NOMO-1 (cell line): Measurements from ENCODE around the gene SCG2.

ENCODE experiments used
- DNase-seq, 2 experiments: peaks; one replicate each; lab custom pipeline; 2025; ENCODE audit not compliant: unreplicated experiment in 2 of 2; lab: John Stamatoyannopoulos, UW

Gene SCG2, protein sequence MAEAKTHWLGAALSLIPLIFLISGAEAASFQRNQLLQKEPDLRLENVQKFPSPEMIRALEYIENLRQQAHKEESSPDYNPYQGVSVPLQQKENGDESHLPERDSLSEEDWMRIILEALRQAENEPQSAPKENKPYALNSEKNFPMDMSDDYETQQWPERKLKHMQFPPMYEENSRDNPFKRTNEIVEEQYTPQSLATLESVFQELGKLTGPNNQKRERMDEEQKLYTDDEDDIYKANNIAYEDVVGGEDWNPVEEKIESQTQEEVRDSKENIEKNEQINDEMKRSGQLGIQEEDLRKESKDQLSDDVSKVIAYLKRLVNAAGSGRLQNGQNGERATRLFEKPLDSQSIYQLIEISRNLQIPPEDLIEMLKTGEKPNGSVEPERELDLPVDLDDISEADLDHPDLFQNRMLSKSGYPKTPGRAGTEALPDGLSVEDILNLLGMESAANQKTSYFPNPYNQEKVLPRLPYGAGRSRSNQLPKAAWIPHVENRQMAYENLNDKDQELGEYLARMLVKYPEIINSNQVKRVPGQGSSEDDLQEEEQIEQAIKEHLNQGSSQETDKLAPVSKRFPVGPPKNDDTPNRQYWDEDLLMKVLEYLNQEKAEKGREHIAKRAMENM

DNA sequence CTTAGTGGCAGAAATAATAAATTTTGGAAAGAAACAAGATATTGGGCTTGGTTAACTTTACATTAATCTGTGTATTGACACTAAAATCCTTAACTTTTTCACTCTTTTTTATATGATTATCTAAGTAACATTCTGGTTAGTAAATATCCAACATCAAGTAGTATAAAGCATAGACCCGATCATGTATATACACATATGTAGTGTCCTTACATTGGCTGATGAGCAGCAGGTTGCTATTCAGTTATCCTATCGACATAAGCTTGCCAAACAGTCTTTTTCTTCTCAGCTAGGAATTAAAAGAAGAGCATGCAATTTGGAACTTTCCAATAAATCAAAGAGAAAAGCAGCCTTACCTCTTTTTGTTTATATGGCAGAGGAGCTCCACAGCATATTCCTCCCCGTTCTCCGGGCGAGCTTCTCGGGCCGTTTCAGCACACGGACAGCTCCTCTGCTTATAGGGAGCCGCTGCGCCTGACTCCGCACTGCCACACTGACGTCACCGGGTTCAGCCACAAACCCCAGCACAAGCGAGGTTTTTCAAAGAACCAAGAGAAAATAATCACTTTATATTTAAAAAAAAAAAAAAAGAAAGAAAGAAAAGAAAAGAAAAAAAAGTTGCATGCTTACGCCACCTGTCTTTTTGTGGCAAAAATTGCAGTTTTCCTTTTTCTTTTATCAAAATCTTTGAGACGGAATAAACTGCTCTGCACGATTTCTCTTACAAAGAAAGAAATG, at the start of gene SCG2:
Gene SCG2, minus strand, starts transcription at position 430 of the 735 bp plus-strand sequence. CDS start 3,079 bp downstream, outside the sequence.
- peak; percentile 69 to 84 for DNase-seq

GRCh38 chr2:223649554-223650533, 47.7 kb upstream of the SCG2 start:
- no peak for DNase-seq

DNA sequence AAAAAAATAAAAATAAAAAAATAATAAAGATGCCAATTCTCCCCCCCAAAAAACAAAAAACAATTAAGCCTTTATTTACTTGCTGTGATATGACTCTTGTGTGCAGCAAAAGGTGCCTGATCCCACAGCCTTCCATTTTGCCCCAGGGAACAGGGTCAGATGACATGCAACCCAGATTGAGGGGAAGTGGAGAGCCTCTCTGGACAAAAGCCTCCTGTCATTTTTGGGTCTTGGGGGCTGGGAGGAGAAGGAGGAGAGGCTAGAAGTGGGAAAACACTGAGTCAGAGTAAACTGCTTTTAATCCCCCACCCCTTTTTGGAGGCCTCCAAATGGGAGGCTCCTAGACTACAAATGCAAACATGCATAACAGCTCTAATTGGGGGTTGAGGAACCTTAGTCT, 46.6 kb upstream of the SCG2 start:
- DNase-seq, result no peak

DNA sequence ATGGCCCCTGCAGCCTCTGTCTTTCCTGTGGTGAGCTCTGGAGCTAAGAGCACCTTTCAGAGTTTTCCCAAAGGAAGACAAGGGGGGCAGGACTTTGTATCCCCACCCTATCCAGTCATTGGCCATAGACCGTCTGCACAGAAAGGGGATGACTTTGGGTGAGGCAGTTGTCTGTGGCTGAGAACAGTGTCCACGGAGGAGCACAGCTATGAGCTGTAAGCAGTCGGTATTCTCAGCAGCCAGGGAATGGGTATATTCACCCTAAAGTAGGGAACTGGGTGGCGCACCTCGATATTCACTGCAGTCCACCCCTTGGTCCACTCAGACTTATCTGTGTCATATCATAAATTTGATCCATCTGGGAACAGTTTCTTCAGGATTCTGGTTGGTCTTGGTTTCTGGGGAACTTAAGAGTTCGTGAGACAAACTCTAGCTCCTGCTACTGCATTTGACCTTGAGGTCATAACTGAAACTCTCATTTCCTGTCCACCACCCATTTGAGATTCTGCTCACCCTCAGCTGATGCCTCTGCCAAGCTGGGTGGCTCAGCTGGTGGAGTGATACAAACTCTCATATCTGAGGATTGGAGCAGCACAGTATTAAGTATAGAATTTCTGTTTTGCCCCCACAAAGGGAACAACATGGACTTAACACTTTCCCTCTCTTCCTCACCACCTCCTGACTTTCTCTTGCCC, 45.2 kb upstream of the SCG2 start:
- no peak for DNase-seq

- DNase-seq, result no peak
These were observed 42.0 kb upstream of the SCG2 start for GRCh38 chr2:223644136-223644535.

- DNase-seq, result no peak
These were observed 41.1 kb upstream of the SCG2 start for GRCh38 chr2:223643309-223643708.

DNA sequence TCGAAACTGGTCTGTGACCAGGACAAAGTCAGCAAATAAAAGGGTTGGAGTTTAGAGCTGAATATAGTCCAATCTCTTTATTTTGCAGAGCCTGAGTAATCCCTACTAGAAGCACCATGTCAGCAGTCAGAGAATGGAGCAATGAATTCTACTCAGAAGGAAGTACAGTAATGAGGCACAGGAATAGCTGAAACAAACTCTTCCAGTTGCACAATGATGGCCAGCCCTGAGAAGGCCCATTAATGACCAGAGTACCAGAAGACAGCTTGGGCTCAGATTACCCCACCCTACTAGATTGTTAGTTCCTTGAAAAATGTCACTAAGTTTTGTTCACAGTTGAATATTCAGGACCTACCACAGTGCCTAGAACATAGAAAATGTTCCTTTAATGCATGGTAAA, 40.3 kb upstream of the SCG2 start:
- peak; percentile 83 to 89 for DNase-seq

- DNase-seq, result no peak
These were observed 38.9 kb upstream of the SCG2 start for GRCh38 chr2:223641082-223641481.

DNA sequence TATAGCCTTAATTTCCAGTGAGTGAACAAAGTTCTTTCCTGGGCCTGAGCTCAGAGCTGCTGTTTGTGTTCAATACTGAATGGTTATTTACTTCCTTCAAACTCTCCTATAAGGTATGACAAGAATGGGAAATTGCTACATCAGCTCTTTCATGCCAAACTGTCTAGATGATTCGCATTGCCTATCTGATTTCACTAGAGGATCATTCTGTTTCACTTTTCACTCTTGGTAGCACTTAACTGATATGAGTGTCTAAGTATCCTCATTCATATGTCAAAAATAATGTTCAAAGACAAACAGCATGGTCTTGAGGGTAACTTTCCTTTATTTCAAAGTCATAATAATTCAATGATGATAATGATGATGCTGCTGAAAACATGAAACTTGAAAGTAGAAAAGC, 32.9 kb upstream of the SCG2 start:
- peak in 1 of 2 experiments; percentile 5 for DNase-seq

DNA sequence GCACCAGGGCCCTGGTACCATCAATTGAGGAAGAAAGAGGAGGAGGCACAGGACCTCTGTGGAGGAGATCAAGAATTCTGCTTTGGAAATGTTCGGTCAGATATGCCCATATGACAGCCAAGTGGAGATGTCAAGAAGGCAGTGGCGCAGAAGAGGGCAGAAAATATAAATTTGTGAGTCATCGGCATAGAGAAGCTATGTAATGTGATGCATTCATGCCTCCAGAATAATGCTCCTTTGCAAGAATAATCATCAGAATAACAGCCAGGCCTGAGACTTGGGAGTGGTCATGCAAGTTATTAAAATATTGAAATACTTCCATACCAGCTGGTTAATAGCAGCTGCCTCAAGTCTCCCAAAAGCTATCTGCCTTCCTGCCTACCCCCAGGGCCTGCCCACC, 32.1 kb upstream of the SCG2 start:
- DNase-seq, result no peak

DNA sequence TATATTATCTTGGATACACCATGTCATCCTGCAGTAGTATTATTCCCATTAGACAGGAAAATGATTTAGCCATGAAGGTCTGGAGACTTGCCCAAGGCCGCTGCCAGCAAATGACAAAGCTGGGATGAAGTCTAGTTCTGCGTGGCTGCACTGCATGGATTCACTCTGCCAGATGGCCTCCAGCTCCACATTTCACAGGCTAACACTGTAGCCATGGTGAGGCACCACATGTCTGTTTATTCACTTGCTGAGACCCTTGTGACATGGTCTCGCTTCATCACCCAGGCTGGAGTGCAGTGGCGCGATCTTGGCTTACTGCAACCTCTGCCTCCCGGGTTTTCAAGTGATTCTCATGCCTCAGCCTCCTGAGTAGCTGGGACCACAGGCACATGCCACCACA, 31.5 kb upstream of the SCG2 start:
- DNase-seq, result no peak

- no peak for DNase-seq
These were observed 30.7 kb upstream of the SCG2 start for GRCh38 chr2:223632826-223633225.

DNA sequence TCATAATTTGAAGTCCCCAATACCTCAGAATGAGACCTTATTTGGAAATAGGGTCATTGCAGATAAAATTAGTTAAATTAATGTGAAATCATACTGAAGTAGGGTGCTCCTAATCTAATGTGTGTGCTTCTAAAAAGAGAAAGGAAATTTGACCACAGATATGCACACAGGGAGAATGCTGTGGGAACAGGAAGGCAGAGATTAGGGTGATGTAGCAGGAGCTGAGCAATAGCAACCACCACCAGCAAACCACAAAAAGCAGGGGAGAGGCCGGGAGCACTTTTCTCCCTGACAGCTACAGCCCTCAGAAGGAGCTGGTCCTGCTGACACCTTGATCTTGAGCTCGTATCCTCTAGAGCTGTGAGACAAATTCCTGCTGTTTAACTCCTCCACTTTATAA, 24.6 kb upstream of the SCG2 start:
- DNase-seq, result no peak

DNA sequence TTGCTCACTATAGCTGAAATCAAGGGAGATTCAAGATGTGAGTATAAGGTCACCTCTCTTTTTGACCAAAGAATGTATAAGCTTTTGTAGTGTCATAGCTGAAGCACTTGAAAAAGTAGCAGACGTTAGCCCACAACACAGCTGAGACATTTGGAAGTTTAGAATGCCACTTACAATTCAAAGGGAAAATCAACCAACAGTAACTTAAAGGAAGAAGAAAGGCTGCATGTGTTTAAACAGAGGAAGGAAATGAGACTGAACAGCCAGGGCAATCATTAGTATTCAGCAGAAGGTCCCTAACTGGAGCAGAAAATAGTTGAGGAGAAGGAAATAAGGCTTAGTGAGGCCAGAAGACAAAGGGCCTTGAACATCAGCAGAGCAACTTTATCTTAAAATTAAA, 23.5 kb upstream of the SCG2 start:
- no peak for DNase-seq

- no peak for DNase-seq
These were observed 19.7 kb upstream of the SCG2 start for GRCh38 chr2:223621901-223622300.

GRCh38 chr2:223619486-223620129, 17.4 kb upstream of the SCG2 start:
- no peak for DNase-seq

- no peak for DNase-seq
These were observed 16.2 kb upstream of the SCG2 start for GRCh38 chr2:223618172-223619035.

- DNase-seq, result no peak
These were observed 12.4 kb upstream of the SCG2 start for GRCh38 chr2:223614534-223614933.
